ENCODE measurements around the gene CGB3.

The CGB3 gene

DNA sequence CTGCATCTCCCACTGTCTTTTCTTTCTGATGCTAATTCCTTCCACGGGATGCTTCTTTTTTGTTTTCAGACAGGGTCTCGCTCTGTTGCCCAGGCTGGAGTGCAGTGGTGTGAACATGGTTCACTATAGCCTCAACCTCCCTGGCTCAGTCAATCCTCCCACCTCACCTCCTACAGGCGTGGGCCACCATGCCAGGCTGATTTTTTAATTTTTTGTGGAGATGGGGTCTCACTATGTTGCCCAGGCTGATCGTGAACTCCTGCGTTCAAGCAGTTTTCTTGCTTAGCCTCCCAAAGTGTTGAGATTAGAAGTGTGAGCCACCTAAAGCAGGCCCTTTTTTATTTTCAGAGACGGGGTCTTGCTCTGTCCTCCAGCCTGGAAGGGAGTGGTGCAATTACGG lies 35.8 kb downstream of the CGB3 start:
- DNase-seq (ENCODE audit: low spot score) = no peak

DNA sequence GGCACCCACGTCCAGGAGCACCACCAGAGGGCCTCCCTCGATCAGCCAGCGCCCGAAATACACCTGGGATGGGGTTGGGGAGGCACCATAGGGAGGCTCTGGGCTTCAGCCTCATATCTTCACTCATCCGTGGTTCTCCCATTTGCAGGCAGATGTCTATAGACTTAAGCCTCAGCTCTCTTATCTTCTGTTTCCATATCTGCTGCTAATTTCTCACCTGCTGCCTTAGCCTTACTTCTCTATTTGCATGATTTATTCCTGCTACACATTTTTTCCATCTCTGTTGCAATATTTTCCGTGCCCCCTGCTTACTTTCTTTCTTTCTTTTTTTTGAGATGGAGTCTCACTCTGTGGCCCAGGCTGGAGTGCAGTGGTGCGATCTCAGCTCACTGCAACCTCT lies 36.8 kb downstream of the CGB3 start:
- DNase-seq (ENCODE audit: low spot score) = no peak

DNA sequence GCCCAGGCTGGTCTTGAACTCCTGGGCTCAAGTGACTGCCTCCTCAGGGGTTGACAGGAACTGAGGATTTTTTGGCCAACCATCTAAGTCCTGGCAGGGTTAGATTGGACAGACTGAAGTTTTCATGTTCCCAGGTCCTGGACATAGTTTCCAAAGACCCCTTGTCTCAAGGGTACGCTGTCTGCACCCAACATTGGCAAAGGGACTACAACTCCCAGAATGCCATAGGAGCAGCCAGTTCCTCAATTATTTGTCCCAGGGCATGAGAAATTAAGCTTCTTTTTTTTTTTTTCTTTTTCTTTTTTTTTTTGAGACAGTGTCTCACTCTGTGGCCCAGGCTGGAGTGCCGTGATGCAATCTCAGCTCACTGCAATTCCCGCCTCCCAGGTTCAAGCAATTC lies 37.9 kb downstream of the CGB3 start:
- DNase-seq (ENCODE audit: low spot score) = no peak

DNA sequence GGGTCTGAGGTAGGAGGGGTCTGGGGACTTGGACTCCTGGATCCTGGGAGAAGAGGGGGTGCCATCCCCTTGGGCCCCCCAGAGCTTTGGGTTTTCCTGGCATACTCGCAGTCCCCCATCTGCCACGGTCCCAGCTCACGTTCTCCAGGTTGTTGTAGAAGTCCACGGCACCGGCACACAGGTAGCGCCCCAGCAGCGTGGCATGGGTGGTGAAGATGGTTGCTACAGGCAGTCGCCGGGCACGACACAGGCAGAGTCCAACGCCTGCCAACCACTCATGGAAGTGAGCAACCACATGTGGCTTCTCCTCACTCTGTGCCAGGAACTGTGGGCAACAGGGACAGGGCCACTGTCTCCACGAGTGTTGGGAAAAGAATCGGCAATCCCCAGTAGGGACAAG lies 38.4 kb downstream of the CGB3 start:
- no peak for DNase-seq (ENCODE audit: low spot score)

DNA sequence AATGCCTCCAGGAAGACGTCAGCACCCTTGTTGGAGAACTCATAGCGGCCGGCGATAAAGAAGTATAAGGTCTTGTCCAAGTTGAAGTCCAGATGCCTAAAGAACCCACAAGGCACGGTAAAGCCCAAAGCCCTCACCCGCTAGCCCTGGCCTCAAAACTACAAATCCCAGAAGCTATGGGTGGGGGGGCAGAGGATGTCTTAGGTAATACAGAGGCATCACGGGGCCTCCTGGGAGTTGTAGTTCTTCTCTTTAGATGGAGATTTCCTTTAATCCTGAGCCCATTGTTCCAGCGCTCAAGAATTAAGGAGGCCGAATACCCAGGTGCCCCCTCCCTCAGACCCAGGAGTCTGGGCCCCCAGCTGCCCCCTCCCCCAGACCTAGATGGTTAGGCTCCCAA lies 41.9 kb downstream of the CGB3 start:
- no peak for DNase-seq (ENCODE audit: low spot score)

DNA sequence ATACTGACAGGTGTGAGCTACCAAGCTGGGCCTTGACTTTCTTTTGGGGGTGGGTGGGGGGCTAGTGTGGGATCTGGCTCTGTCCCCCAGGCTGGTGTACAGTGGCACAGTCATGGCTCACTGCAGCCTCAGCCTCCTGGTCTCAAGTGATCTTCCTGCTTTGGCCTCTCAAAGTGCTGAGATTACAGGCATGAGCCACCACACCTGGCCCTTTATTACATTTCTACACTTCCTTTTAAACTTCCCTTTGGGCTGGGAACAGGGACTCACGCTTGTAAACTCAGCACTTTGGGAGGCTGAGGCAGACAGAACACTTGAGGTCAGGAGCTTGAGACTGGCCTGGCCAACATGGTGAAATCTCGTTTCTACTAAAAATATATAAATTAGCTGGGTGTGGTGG lies 47.1 kb downstream of the CGB3 start:
- no peak for DNase-seq (ENCODE audit: low spot score)

DNA sequence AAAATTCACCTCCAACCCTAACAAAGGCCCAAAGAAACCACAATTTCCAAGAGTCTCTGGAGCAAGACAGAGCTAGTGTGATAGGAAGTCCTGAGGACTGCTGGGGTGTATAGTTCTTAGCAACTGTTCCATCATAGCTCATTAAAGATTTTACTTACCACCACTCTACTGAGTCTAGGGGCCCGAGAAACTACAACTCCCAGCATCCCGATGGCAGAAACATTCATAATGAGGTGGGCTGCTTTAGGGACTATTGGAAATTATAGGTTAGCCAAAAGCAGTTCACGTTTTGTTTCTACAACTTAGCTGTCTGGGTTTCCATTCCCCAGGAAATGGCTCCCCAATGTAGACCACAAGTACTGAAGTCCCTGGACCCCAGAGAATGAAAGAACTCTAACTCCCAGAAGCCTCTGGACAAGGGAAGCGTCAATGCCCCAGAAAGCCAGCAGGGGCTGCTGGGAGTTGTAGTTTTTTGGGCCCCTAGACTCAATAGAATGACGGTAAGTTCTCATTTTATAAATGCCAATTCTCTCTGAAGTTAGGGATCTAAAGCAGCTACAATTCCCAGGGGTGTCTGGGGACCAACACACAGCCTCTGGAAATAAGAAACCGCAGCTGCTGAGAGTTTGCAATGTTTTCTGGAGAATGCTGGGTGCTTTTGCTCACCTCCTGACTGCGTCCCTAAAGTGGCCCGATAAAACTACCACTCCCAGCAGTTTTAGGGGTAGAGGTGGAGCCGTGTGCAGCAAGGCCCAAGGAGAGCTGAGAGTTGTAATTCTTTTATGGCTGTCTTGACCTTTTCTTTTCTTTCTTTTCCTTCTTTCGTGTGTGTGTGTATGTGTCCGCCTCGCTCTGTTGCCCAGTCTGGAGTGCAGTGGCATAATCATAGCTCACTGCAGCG lies 47.9 kb downstream of the CGB3 start:
- peak; percentile 30 for DNase-seq (ENCODE audit: low spot score)
